Sigmoid colon (tissue), 7 donors: ENCODE measurements around the gene ACMSD. TPM values are rescaled to one million over a fixed set of nuclear protein-coding genes. Genes with fewer than 3 reads are reported as not detected.

Experiments used
- DNase-seq: peaks from one replicate; pipeline ENCODE4 v3.0.0-alpha.2; 2019
- H3K27ac ChIP-seq, 4 donors: fragments of 200-600 bp; sonication (generic); one replicate each; pipeline ENCODE4 v1.5.1; 2016 to 2019; ENCODE audit warnings: mild to moderate bottlenecking in 1 of 4
- H3K27me3 ChIP-seq, 3 donors: fragments of 200-600 bp; sonication (generic); one replicate each; pipeline ENCODE4 v1.5.1; 2019; ENCODE audit warnings: mild to moderate bottlenecking in 1 of 3
- H3K36me3 ChIP-seq, 4 donors: fragments of 200-600 bp; sonication (generic); one replicate each; pipeline ENCODE4 v1.5.1; 2016 to 2019
- H3K4me1 ChIP-seq, 4 donors: fragments of 200-600 bp; sonication (generic); one replicate each; pipeline ENCODE4 v1.5.1; 2017 to 2019
- H3K4me3 ChIP-seq, 4 donors: fragments of 200-600 bp; sonication (generic); one replicate each; pipeline ENCODE4 v1.5.1; 2017 to 2019; ENCODE audit warnings: mild to moderate bottlenecking in 2 of 4, moderate library complexity in 1 of 4
- H3K9me3 ChIP-seq, 4 donors: fragments of 200-600 bp in 3 of 4; sonication (generic) in 3 of 4; one replicate each; pipeline versions ENCODE4 v1.5.1 to v1.6.1; 2013 to 2019
- EP300 ChIP-seq, 4 donors: sonication (generic); formaldehyde crosslinking; IDR thresholded peaks; one replicate each; pipeline ENCODE4 v1.6.1; 2017; ENCODE audit warnings: antibody characterized with exemption in 4 of 4
- POLR2A ChIP-seq, 2 donors: fragments of 450-650 bp; IDR thresholded peaks; one replicate each; pipeline ENCODE4 v1.6.1; 2016; ENCODE audit warnings: antibody characterized with exemption in 2 of 2, mild to moderate bottlenecking in 2 of 2, moderate library complexity in 2 of 2
- POLR2AphosphoS5 ChIP-seq, 4 donors: sonication (generic); formaldehyde crosslinking; IDR thresholded peaks; one replicate each; pipeline ENCODE4 v1.6.1; 2017; ENCODE audit warnings: antibody characterized with exemption in 4 of 4
- WGBS, 2 donors: extraction: QIAGEN DNeasy Blood & Tissue Kit; methylation state at CpG; one replicate each; pipeline ENCODE4 v1.1.7; 2013; 5-methylcytosine and 5-hydroxymethylcytosine counted together
- intact Hi-C: fragments of 100-400 bp; cut with DNase I; formaldehyde crosslinking; loops from one replicate; pipeline ENCODE4 v1.15.1; 2023
- polyA plus RNA-seq, 3 donors: library from polyadenylated mRNA; stranded (reverse); fragments of 200-250 nt; gene quantifications; one replicate each; pipeline ENCODE4 v1.2.3, GENCODE V29; 2013
- total RNA-seq, 4 donors: library from RNA; depleted of rRNA; stranded (reverse); fragments of >200 nt; gene quantifications; one replicate each; pipeline ENCODE4 v1.1.0, GENCODE V29; 2016
- TF ChIP-seq, protein P1 (sequence below), 4 experiments: fragments of 450-650 bp in 3 of 4; fragments of 200-600 bp in 1 of 4; IDR thresholded peaks; one replicate each; pipeline ENCODE4 v1.5.1; 2016 to 2019; ENCODE audit warnings: antibody characterized with exemption in 4 of 4, mild to moderate bottlenecking in 3 of 4, moderate library complexity in 2 of 4
- donor health status: healthy with polysubstance abuse.
- donor health status: Bipolar disorder and iron deficiency.
- donor health status: healthy.

The ACMSD gene
- total and polyA plus RNA-seq, 7 donors = not detected

DNA sequence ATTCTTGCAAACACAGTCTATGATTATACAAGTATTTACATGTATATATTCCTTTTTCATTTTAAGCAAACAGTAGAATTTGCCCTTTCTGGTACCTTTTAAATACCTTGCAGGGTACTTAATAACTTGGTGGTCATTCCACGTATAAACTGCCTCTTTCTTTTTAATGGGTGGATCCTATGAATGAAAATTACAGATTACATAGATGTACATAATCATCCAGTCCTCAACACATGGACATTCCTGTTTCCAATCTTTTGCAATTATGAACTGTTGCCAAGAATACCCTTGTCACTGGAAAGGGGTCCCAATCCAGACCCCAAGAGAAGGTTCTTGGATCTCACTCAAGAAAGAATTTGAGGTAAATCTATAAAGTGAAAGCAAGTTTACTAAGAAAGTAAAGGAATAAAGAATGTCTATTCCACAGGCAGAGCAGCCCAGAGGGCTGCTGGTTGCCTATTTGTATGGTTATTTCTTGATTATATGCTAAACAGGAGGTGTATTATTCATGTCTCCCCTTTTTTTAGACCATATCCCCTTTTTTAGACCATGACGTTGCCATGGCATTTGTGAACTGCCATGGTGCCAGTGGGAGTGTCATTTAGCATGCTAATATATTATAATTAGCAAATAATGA, 72.5 kb downstream of the ACMSD start:
- H3K36me3 ChIP-seq = no peaks in the 10 kb centered on the region
- H3K9me3 ChIP-seq = peaks cover 0 to 5% (median 0%) of the 10 kb centered on the region in 4 donors
- no peaks in the 10 kb centered on the region for H3K4me1 ChIP-seq
- no peak overlapping the region for H3K27ac ChIP-seq
- no peak overlapping the region for H3K4me3 ChIP-seq
- no peaks in the 10 kb centered on the region for H3K27me3 ChIP-seq
- 84 to 85% methylated on average over 2 of the region's 2 CpGs for WGBS, 2 donors
- no peak for DNase-seq
- intact Hi-C loops = loop anchor here (10.0 kb wide), 1 partner anchor 536 kb away; no protein-coding TSS in a partner anchor
- TF ChIP-seq, protein P1, sequence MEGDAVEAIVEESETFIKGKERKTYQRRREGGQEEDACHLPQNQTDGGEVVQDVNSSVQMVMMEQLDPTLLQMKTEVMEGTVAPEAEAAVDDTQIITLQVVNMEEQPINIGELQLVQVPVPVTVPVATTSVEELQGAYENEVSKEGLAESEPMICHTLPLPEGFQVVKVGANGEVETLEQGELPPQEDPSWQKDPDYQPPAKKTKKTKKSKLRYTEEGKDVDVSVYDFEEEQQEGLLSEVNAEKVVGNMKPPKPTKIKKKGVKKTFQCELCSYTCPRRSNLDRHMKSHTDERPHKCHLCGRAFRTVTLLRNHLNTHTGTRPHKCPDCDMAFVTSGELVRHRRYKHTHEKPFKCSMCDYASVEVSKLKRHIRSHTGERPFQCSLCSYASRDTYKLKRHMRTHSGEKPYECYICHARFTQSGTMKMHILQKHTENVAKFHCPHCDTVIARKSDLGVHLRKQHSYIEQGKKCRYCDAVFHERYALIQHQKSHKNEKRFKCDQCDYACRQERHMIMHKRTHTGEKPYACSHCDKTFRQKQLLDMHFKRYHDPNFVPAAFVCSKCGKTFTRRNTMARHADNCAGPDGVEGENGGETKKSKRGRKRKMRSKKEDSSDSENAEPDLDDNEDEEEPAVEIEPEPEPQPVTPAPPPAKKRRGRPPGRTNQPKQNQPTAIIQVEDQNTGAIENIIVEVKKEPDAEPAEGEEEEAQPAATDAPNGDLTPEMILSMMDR (IDR thresholded peaks at IDR 0.05) = no peak
- TF ChIP-seq EP300 (IDR thresholded peaks at IDR 0.05) = no peak
- no peak for TF ChIP-seq POLR2A (IDR thresholded peaks at IDR 0.05)
- no peak for TF ChIP-seq POLR2AphosphoS5 (IDR thresholded peaks at IDR 0.05)

DNA sequence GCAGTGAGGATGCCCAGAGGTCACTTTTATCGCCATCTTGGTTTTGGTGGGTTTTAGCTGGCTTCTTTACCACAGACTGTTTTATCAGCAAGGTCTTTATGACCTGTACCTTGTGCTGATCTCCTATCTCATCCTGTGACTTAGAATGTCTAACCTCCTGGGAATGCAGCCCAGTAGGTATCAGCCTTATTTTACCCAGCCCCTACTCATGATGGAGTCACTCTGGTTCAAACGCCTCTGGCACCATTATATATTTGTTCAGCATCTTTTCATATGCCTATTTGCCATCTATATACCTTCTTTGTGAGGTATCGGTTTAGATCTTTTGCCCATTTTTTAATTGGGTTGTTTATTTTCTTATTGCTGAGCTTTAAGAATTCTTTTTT, 73.0 kb downstream of the ACMSD start:
- no peak for DNase-seq
- Histone ChIP-seq H3K4me1 (no peaks in the 10 kb centered on the region), H3K27me3 (no peaks in the 10 kb centered on the region), H3K36me3 (no peaks in the 10 kb centered on the region), H3K27ac (no peak overlapping the region), H3K9me3 (peaks cover 0 to 5% (median 0%) of the 10 kb centered on the region in 4 donors), H3K4me3 (no peak overlapping the region)
- TF ChIP-seq POLR2A (IDR thresholded peaks at IDR 0.05) = no peak
- TF ChIP-seq EP300 (IDR thresholded peaks at IDR 0.05) = no peak
- TF ChIP-seq, protein P1 (IDR thresholded peaks at IDR 0.05) = no peak
- TF ChIP-seq POLR2AphosphoS5 (IDR thresholded peaks at IDR 0.05) = no peak
- WGBS, 2 donors = 89 to 91% methylated on average over 3 of the region's 3 CpGs
- intact Hi-C loops = loop anchor here (10.0 kb wide), 1 partner anchor 537 kb away; no protein-coding TSS in a partner anchor

DNA sequence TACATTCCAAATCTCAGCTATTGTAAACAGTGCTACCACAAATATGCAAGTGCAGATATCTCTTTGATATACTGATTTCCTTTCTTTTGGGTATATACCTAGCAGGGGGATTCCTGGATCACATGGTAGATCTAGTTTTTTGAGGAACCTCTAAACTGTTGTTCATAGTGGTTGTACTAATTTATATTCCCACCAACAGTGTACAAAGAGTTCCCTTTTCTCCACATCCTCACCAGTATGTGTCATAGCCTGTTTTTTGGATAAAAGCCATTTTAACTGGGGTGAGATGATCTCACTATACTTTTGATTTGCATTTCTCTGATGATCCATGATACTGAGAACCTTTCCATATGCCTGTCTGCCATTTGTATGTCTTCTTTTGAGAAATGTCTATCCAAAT, 73.9 kb downstream of the ACMSD start:
- no peaks in the 10 kb centered on the region for H3K27me3 ChIP-seq
- no peaks in the 10 kb centered on the region for H3K36me3 ChIP-seq
- H3K27ac ChIP-seq = no peak overlapping the region
- intact Hi-C loops = loop anchor here (10.0 kb wide), 1 partner anchor 538 kb away; no protein-coding TSS in a partner anchor
- peaks cover 0 to 5% (median 0%) of the 10 kb centered on the region in 4 donors for H3K9me3 ChIP-seq
- TF ChIP-seq EP300 (IDR thresholded peaks at IDR 0.05) (no peak), POLR2A (IDR thresholded peaks at IDR 0.05) (no peak), POLR2AphosphoS5 (IDR thresholded peaks at IDR 0.05) (no peak)
- TF ChIP-seq, protein P1 (IDR thresholded peaks at IDR 0.05) = no peak
- DNase-seq = no peak
- peaks cover 0 to 4% (median 1%) of the 10 kb centered on the region in 4 donors for H3K4me1 ChIP-seq
- H3K4me3 ChIP-seq = no peak overlapping the region

DNA sequence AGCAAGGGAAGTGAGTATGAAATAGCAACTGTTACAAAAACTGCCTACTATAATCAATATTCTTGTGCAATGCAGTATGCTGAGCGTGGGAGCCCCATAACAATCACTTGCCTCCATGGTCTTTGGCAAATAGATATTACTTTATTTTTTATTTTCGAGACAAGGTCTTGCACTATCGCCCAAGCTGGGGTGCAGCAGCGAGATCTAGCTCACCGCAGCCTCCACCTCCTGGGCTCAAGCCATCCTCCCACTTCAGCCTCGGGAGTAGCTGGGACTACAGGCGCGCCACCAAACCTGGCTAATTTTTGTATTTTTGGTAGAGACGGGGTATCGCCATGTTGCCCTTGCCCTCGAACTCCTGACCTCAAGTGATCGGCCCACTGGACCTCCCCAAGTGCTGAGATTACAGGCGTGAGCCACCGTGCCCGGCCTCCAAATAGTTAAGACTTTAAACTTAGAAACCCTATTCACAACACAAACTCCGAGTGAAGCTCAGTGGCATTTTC, 79.0 kb downstream of the ACMSD start:
- 11 to 25% methylated on average over 16 of the region's 16 CpGs for WGBS, 2 donors
- Histone ChIP-seq H3K4me1 (peaks cover 0 to 36% (median 31%) of the 10 kb centered on the region in 4 donors), H3K4me3 (peak overlapping the region; percentile 89 to 96 (median 92)), H3K36me3 (no peaks in the 10 kb centered on the region), H3K9me3 (no peaks in the 10 kb centered on the region), H3K27me3 (no peaks in the 10 kb centered on the region), H3K27ac (peak overlapping the region; percentile 96 to 98 (median 98))
- intact Hi-C loops = loop anchor here (10.0 kb wide), 1 partner anchor 543 kb away; no protein-coding TSS in a partner anchor
- DNase-seq = no peak
- TF ChIP-seq POLR2AphosphoS5 (IDR thresholded peaks at IDR 0.05) (no peak), POLR2A (IDR thresholded peaks at IDR 0.05) (no peak), EP300 (IDR thresholded peaks at IDR 0.05) (no peak)
- TF ChIP-seq, protein P1 (IDR thresholded peaks at IDR 0.05) = no peak
